HCT116 (cell line): Measurements from ENCODE around the gene SMARCA2. TPM values are rescaled to one million over a fixed set of nuclear protein-coding genes. Genes with fewer than 3 reads are reported as not detected.

ENCODE experiments used
- ATAC-seq: fragments of 200-7000 bp; cut with Tn5 transposase; 2 replicates; pipeline ENCODE4 v1.9.1; 2020; ENCODE audit warnings: mild to moderate bottlenecking, moderate library complexity
- BruUV-seq: library from RNA; stranded (reverse); fragments of 400-500 nt; replicated peaks from 2 replicates; lab custom pipeline; 2021; lab: Mats Ljungman, UMichigan
- CTCF ChIA-PET: fragments of 300-600 bp; sonication (Branson Sonifier 250); formaldehyde crosslinking; loops from one replicate; lab custom pipeline; 2021; ENCODE audit warnings: antibody characterized with exemption; lab: Charles Lee
- POLR2A ChIA-PET: fragments of 300-600, 350-600 bp; sonication (Branson Sonifier 250); formaldehyde crosslinking; loops from one replicate; lab custom pipeline; 2021; ENCODE audit warnings: antibody characterized with exemption; lab: Charles Lee
- RAD21 ChIA-PET, 2 experiments: fragments of 300-600 bp; sonication (Branson Sonifier 250); formaldehyde crosslinking; loops; one replicate each; lab custom pipeline; 2023; ENCODE audit warnings: low total read pairs in 2 of 2; ENCODE audit not compliant: uncharacterized antibody in 2 of 2, unreplicated experiment in 2 of 2, low non-redundant PET in 1 of 2; lab: Charles Lee
- DNase-seq: peaks from one replicate; pipeline ENCODE4 v3.0.0-alpha.2; 2010; ENCODE audit warnings: low read depth, low spot score
- H2AFZ ChIP-seq: fragments of 200-600 bp; shearing (Covaris generic), sonication (generic); 2 replicates; pipeline ENCODE4 v1.6.1; 2017; ENCODE audit warnings: low read depth, mixed run types, mixed read lengths, antibody characterized with exemption, low read length; ENCODE audit not compliant: poor library complexity, severe bottlenecking
- H3K27ac ChIP-seq: 2 replicates; pipeline ENCODE4 v1.5.1; 2012; ENCODE audit warnings: low read depth, low read length
- H3K27me3 ChIP-seq: fragments of 200-600 bp; sonication (generic); 2 replicates; pipeline ENCODE4 v1.6.1; 2016; ENCODE audit warnings: mixed run types, low read length, mixed read lengths; ENCODE audit not compliant: insufficient read depth
- H3K36me3 ChIP-seq, 2 experiments: fragments of 200-500 bp in 1 of 2; fragments of 200-600 bp in 1 of 2; sonication (Bioruptor generic) in 1 of 2; sonication (generic) in 1 of 2; 2 replicates each; pipeline versions ENCODE4 v1.5.1 to v1.6.1; 2014 to 2016; ENCODE audit warnings: low read length in 2 of 2, inconsistent platforms in 1 of 2, mixed read lengths in 1 of 2, mixed run types in 1 of 2; ENCODE audit not compliant: insufficient read depth in 2 of 2, control insufficient read depth in 1 of 2
- H3K4me1 ChIP-seq, 2 experiments: fragments of 200-600 bp in 1 of 2; sonication (generic) in 1 of 2; 2 replicates each; pipeline versions ENCODE4 v1.5.1 to v1.6.1; 2012 to 2017; ENCODE audit warnings: low read length in 2 of 2, inconsistent platforms in 1 of 2, mild to moderate bottlenecking in 1 of 2, mixed read lengths in 1 of 2, mixed run types in 1 of 2, moderate library complexity in 1 of 2; ENCODE audit not compliant: insufficient read depth in 2 of 2, control insufficient read depth in 1 of 2
- H3K4me2 ChIP-seq: fragments of 200-600 bp; sonication (generic); 2 replicates; pipeline ENCODE4 v1.6.1; 2017; ENCODE audit warnings: mixed run types, low read length, mixed read lengths
- H3K4me3 ChIP-seq, 2 experiments: fragments of 200-600 bp in 1 of 2; sonication (generic) in 1 of 2; replicated peaks in 1 of 2; 2 replicates each; pipeline ENCODE4 v1.5.1; 2011 to 2016; ENCODE audit warnings: low read length in 2 of 2, control low read depth in 1 of 2, low read depth in 1 of 2, mild to moderate bottlenecking in 1 of 2, mixed read lengths in 1 of 2, mixed run types in 1 of 2
- H3K79me2 ChIP-seq: fragments of 200-600 bp; sonication (generic); 2 replicates; pipeline ENCODE4 v1.6.1; 2017; ENCODE audit warnings: mild to moderate bottlenecking, mixed run types, low read length, moderate library complexity, mixed read lengths; ENCODE audit not compliant: insufficient read depth
- H3K9ac ChIP-seq: fragments of 200-600 bp; sonication (generic); 2 replicates; pipeline ENCODE4 v1.6.1; 2016; ENCODE audit warnings: low read length, mixed read lengths
- H3K9me2 ChIP-seq: fragments of 200-600 bp; sonication (generic), shearing (Covaris generic); 2 replicates; pipeline ENCODE4 v1.6.1; 2017; ENCODE audit warnings: mixed run types, mild to moderate bottlenecking, moderate library complexity; ENCODE audit not compliant: insufficient read depth
- H3K9me3 ChIP-seq, 2 experiments: fragments of 200-500 bp in 1 of 2; fragments of 200-600 bp in 1 of 2; sonication (Bioruptor generic) in 1 of 2; sonication (generic) in 1 of 2; 2 replicates each; pipeline ENCODE4 v1.6.1; 2014 to 2017; ENCODE audit warnings: low read length in 2 of 2, mixed read lengths in 2 of 2, inconsistent platforms in 1 of 2, low read depth in 1 of 2, mild to moderate bottlenecking in 1 of 2, mixed run types in 1 of 2, moderate library complexity in 1 of 2; ENCODE audit not compliant: control insufficient read depth in 1 of 2, insufficient read depth in 1 of 2
- H4K20me1 ChIP-seq: fragments of 200-600 bp; sonication (generic), shearing (Covaris generic); 2 replicates; pipeline ENCODE4 v1.6.1; 2017; ENCODE audit warnings: mixed run types, mild to moderate bottlenecking, moderate library complexity; ENCODE audit not compliant: insufficient read depth
- CBX3 ChIP-seq: IDR thresholded peaks from 2 replicates; pipeline ENCODE4 v1.6.1; 2012; ENCODE audit warnings: low read depth
- CEBPB ChIP-seq: IDR thresholded peaks from 2 replicates; pipeline ENCODE4 v1.6.1; 2012; ENCODE audit warnings: low read depth
- EGR1 ChIP-seq: IDR thresholded peaks from 2 replicates; pipeline ENCODE4 v1.6.1; 2012; ENCODE audit warnings: low read depth
- ELF1 ChIP-seq: IDR thresholded peaks from 2 replicates; pipeline ENCODE4 v1.6.1; 2012; ENCODE audit warnings: low read depth, borderline replicate concordance
- JUND ChIP-seq: IDR thresholded peaks from 2 replicates; pipeline ENCODE4 v1.6.1; 2012
- RAD21 ChIP-seq: IDR thresholded peaks from 2 replicates; pipeline ENCODE4 v1.6.1; 2012; ENCODE audit warnings: low read depth, mild to moderate bottlenecking
- SRF ChIP-seq: IDR thresholded peaks from 2 replicates; pipeline ENCODE4 v1.6.1; 2012; ENCODE audit warnings: low read depth
- TCF7L2 ChIP-seq: IDR thresholded peaks from 2 replicates; pipeline ENCODE4 v1.7.0; 2011; ENCODE audit warnings: borderline replicate concordance, inconsistent platforms; ENCODE audit not compliant: insufficient read depth, insufficient read length; ENCODE audit errors: extremely low read depth
- ZBTB33 ChIP-seq: IDR thresholded peaks from 2 replicates; pipeline ENCODE4 v1.6.1; 2011; ENCODE audit warnings: mild to moderate bottlenecking, low read length, moderate library complexity; ENCODE audit not compliant: insufficient replicate concordance; ENCODE audit errors: extremely low read depth
- ZFX ChIP-seq: fragments of 450-650 bp; IDR thresholded peaks from 2 replicates; pipeline ENCODE4 v1.6.1; 2017
- ZNF274 ChIP-seq: fragments of 200-500 bp; sonication (Bioruptor generic); IDR thresholded peaks from 2 replicates; pipeline ENCODE4 v1.6.1; 2014; ENCODE audit warnings: mild to moderate bottlenecking, low read depth, low read length, inconsistent platforms
- intact Hi-C: fragments of 100-400 bp; cut with micrococcal nuclease; formaldehyde crosslinking; loops from 2 replicates; pipeline ENCODE4 v1.10.0; 2022
- total RNA-seq: library from RNA; stranded (reverse); gene quantifications from one replicate; pipeline ENCODE4 v1.2.1, GENCODE V29; 2021; ENCODE audit not compliant: unreplicated experiment

Gene SMARCA2
- total RNA-seq, 1 experiment from 2014 or later, result 14.7 TPM

GRCh38 chr9:2110036-2110435 lies 94.9 kb downstream of the SMARCA2 start:
- ChIA-PET CTCF (no interaction called here), RAD21 (no interaction called here), POLR2A (no interaction called here)
- DNase-seq, result no peak
- H3K27ac ChIP-seq, result no peak overlapping the region
- H3K9me2 ChIP-seq, result no peaks in the 10 kb centered on the region
- H3K4me2 ChIP-seq, result no peak overlapping the region
- no peaks in the 10 kb centered on the region for H4K20me1 ChIP-seq
- TF ChIP-seq CBX3 (no peak), EGR1 (no peak), JUND (no peak), ZFX (no peak), SRF (no peak), CEBPB (no peak), ZNF274 (no peak), TCF7L2 (no peak), RAD21 (no peak), ELF1 (no peak), ZBTB33 (no peak)
- H3K79me2 ChIP-seq, result no peaks in the 10 kb centered on the region
- no peak overlapping the region for H3K4me3 ChIP-seq
- no peak overlapping the region for H2AFZ ChIP-seq
- no peak overlapping the region for H3K9ac ChIP-seq
- no peaks in the 10 kb centered on the region for H3K4me1 ChIP-seq
- H3K27me3 ChIP-seq, result no peaks in the 10 kb centered on the region
- no peaks in the 10 kb centered on the region for H3K36me3 ChIP-seq
- intact Hi-C loops, result no loop called here
- H3K9me3 ChIP-seq, result no peaks in the 10 kb centered on the region
- BruUV-seq, result no TSS peak
- no peak for ATAC-seq
